Parathyroid adenoma (tissue), 2 donors: Measurements from ENCODE around the gene CENPN.

Experiments used
- H2AFZ ChIP-seq: fragments of 300-600 bp; sonication (generic); one replicate; pipeline ENCODE4 v1.7.0; 2017; ENCODE audit warnings: antibody characterized with exemption, mild to moderate bottlenecking
- H3K27ac ChIP-seq: fragments of 300-600 bp; sonication (generic); one replicate; pipeline ENCODE4 v1.7.0; 2017
- H3K27me3 ChIP-seq: fragments of 300-600 bp; sonication (generic); one replicate; pipeline ENCODE4 v1.7.0; 2017; ENCODE audit warnings: low read length; ENCODE audit not compliant: control insufficient read depth, insufficient read depth
- H3K36me3 ChIP-seq: fragments of 300-600 bp; sonication (generic); one replicate; pipeline ENCODE4 v1.7.0; 2017; ENCODE audit warnings: low read length; ENCODE audit not compliant: control insufficient read depth, insufficient read depth
- H3K4me1 ChIP-seq: fragments of 300-600 bp; sonication (generic); one replicate; pipeline ENCODE4 v1.7.0; 2017; ENCODE audit warnings: control low read depth
- H3K4me2 ChIP-seq: fragments of 300-600 bp; sonication (generic); one replicate; pipeline ENCODE4 v1.7.0; 2017; ENCODE audit warnings: low read length
- H3K4me3 ChIP-seq: fragments of 300-600 bp; sonication (generic); one replicate; pipeline ENCODE4 v1.7.0; 2017; ENCODE audit warnings: low read depth, low read length
- H3K79me2 ChIP-seq: fragments of 300-600 bp; sonication (generic); one replicate; pipeline ENCODE4 v1.7.0; 2017; ENCODE audit warnings: control low read depth
- H3K9ac ChIP-seq: fragments of 300-600 bp; sonication (generic); one replicate; pipeline ENCODE4 v1.7.0; 2017; ENCODE audit warnings: mild to moderate bottlenecking
- H3K9me3 ChIP-seq: fragments of 300-600 bp; sonication (generic); one replicate; pipeline ENCODE4 v1.7.0; 2017; ENCODE audit warnings: low read length; ENCODE audit not compliant: control insufficient read depth
- CTCF ChIP-seq: fragments of 300-600 bp; sonication (generic); IDR thresholded peaks from one replicate; pipeline ENCODE4 v1.7.0; 2017; ENCODE audit warnings: antibody characterized with exemption, mild to moderate bottlenecking
- donor health status: primary hyperparathyroidism.

CENPN gene

GRCh38 chr16:81003610-81004460 lies 3.2 kb upstream of the CENPN start:
- H3K9me3 ChIP-seq, result no peaks in the 10 kb centered on the region
- peak overlapping the region; percentile 34 for H3K4me2 ChIP-seq
- H3K36me3 ChIP-seq, result no peaks in the 10 kb centered on the region
- no peaks in the 10 kb centered on the region for H3K27me3 ChIP-seq
- H3K27ac ChIP-seq, result no peak overlapping the region
- H3K4me3 ChIP-seq, result no peak overlapping the region
- H3K79me2 ChIP-seq, result peaks cover 49% of the 10 kb centered on the region
- no peak overlapping the region for H3K9ac ChIP-seq
- H3K4me1 ChIP-seq, result peaks cover 4% of the 10 kb centered on the region
- no peak overlapping the region for H2AFZ ChIP-seq
- TF ChIP-seq CTCF, result no peak

DNA sequence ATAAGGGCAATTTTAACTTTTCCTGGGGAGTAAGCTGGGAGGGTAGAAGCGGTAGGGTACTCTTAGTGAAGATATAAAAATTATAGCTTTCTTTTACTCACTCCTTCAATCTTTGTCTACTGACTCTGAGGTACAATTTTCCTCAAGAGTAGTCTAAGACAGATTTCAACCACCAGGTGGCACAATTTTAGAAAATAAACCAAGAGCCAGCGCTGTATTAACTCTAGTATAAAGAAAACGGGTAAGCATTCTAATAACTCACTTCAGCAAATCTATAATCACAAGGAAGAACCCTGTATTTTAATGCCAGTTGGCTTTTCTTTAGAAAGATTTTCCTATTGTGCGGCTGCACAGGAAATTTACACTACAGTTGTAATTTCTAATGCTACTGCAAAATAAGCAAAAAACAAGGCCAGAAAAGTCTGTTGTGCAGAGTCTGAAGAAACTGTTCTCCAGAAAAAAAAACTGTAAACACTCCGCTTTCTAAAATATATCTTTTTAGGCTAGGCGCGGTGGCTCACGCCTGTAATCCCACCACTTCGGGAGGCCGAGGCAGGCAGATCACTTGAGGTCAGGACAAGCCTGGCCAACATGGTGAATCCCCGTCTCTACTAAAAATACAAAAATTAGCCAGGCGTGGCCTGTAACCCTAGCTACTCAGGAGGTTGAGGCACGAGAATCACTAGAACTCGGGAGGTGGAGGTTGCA lies 2.2 kb upstream of the CENPN start:
- H3K27me3 ChIP-seq, result no peaks in the 10 kb centered on the region
- H3K4me2 ChIP-seq, result peak overlapping the region; percentile 34
- no peaks in the 10 kb centered on the region for H3K36me3 ChIP-seq
- TF ChIP-seq CTCF, result peak; percentile 71
- no peak overlapping the region for H3K27ac ChIP-seq
- peaks cover 41% of the 10 kb centered on the region for H3K79me2 ChIP-seq
- H3K9ac ChIP-seq, result no peak overlapping the region
- H2AFZ ChIP-seq, result no peak overlapping the region
- H3K4me1 ChIP-seq, result peaks cover 4% of the 10 kb centered on the region
- H3K4me3 ChIP-seq, result peak overlapping the region; percentile 13
- H3K9me3 ChIP-seq, result no peaks in the 10 kb centered on the region

GRCh38 chr16:81005610-81006161 lies 1.3 kb upstream of the CENPN start:
- peak overlapping the region; percentile 93 for H3K4me3 ChIP-seq
- no peaks in the 10 kb centered on the region for H3K27me3 ChIP-seq
- H3K9ac ChIP-seq, result no peak overlapping the region
- no peaks in the 10 kb centered on the region for H3K9me3 ChIP-seq
- H3K36me3 ChIP-seq, result no peaks in the 10 kb centered on the region
- H3K4me1 ChIP-seq, result peaks cover 4% of the 10 kb centered on the region
- peak overlapping the region; percentile 94 for H3K4me2 ChIP-seq
- TF ChIP-seq CTCF, result no peak
- H3K27ac ChIP-seq, result peak overlapping the region; percentile 97
- peaks cover 34% of the 10 kb centered on the region for H3K79me2 ChIP-seq
- H2AFZ ChIP-seq, result peak overlapping the region; percentile 83

- Histone ChIP-seq H2AFZ (peak overlapping the region; percentile 83), H3K9me3 (no peaks in the 10 kb centered on the region), H3K4me3 (peak overlapping the region; percentile 93), H3K4me2 (peak overlapping the region; percentile 94), H3K36me3 (no peaks in the 10 kb centered on the region), H3K4me1 (peaks cover 4% of the 10 kb centered on the region), H3K27me3 (no peaks in the 10 kb centered on the region), H3K79me2 (peaks cover 29% of the 10 kb centered on the region), H3K27ac (peak overlapping the region; percentile 97), H3K9ac (peak overlapping the region; percentile 11)
- TF ChIP-seq CTCF, result no peak
These were observed 702 bp upstream of the CENPN start for GRCh38 chr16:81006211-81006812.
